ENCODE results near the gene CTTNBP2. TPM values are rescaled to one million over a fixed set of nuclear protein-coding genes. Genes with fewer than 3 reads are reported as not detected.
A peak's percentile ranks its signal among the peaks of the same experiment; 100 is the strongest.

The CTTNBP2 gene
- total RNA-seq, 1 experiment from 2014 or later: 0.38 TPM

DNA sequence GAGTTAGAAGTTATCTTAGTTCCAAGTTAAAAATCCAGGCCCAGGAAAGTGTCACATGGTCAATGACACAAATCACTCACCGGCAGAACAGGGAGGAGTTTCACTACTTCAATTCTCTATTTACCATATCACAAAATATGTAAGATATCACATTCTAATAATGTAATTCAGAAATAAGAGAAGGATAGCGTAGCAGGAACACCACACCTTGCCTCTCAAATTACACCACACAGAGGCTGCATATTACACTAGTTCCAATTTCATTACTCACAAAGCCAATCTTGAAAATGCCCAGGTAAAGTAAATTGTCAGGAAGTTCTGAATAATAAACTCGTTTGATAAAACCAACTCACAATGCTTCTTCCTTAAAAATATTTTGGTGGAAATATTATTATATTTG, 169.2 kb downstream of the CTTNBP2 start:
- Histone ChIP-seq H3K36me3 (no peaks in the 10 kb centered on the region), H3K27me3 (no peaks in the 10 kb centered on the region), H3K4me3 (no peak overlapping the region), H3K9me3 (replicated peaks) (no peaks in the 10 kb centered on the region), H3K4me1 (peaks cover 5% of the 10 kb centered on the region; the same call in 1 of the 2 replicates), H3K27ac (no peak overlapping the region)
- DNase-seq: no peak

DNA sequence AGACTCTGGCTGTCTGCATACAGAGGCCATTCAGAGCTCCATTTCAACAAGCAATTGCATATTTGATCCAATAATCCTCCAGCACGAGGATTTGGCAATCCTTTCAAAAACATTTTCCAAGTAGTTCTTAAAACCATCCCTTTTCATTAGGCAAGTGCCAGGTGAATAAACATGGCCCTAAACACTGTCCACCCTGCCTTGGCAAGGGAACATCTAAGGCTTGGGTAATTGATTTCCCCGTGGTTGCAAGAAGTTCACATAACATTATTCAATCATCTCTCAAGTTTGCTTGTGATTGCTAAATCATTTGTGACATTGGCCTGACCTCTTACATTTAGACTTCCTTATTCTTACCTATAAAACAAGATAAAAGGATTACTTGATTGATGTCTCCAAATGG, 175.2 kb downstream of the CTTNBP2 start:
- no peak for DNase-seq
- no peak overlapping the region for H3K4me3 ChIP-seq
- H3K27ac ChIP-seq: no peak overlapping the region
- H3K9me3 ChIP-seq (replicated peaks): no peaks in the 10 kb centered on the region
- H3K27me3 ChIP-seq: no peaks in the 10 kb centered on the region
- H3K36me3 ChIP-seq: no peaks in the 10 kb centered on the region
- no peaks in the 10 kb centered on the region for H3K4me1 ChIP-seq

DNA sequence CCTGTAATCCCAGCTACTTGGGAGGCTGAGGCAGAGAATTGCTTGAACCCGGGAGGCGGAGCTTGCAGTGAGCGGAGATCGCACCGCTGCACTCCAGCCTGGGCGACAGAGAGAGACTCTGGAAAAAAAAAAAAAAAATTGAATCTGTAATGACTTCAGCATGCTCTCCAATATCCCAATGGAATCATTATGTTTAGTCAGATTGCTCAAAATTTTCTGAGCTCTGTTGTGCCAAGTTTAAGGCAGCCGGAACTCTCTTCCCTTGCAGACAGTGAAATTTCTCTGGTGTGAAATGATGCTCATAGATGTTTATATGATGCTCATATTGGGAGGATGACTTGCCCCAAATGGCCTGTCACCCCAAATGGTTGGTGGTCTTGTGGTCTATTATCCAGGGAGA, 180.9 kb downstream of the CTTNBP2 start:
- no peak for DNase-seq
- H3K36me3 ChIP-seq: no peaks in the 10 kb centered on the region
- no peak overlapping the region for H3K4me3 ChIP-seq
- no peaks in the 10 kb centered on the region for H3K9me3 ChIP-seq (replicated peaks)
- no peak overlapping the region for H3K27ac ChIP-seq
- H3K4me1 ChIP-seq: no peaks in the 10 kb centered on the region
- no peaks in the 10 kb centered on the region for H3K27me3 ChIP-seq

DNA sequence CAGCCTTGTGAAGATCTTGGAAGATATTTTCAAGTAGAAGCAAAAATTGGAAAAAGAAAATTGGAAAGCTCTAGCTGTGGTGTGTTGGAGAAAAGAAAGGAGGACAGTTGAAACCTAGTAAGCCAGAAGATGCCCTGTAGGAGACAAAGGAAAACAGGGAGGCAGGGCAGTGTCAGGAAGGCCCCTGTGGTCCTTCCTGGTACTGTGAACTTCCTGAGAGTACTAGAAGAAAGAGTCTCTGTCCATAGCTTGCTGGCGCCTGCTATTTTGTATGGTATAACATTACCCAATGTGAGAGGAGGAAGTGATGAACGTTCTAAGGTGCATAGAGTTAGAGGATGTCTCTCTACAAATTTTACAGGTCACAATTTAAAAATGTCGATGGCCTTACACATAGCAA, 183.1 kb downstream of the CTTNBP2 start:
- no peaks in the 10 kb centered on the region for H3K27me3 ChIP-seq
- H3K36me3 ChIP-seq: no peaks in the 10 kb centered on the region
- no peak overlapping the region for H3K27ac ChIP-seq
- H3K4me1 ChIP-seq: no peaks in the 10 kb centered on the region
- no peak overlapping the region for H3K4me3 ChIP-seq
- no peaks in the 10 kb centered on the region for H3K9me3 ChIP-seq (replicated peaks)
- no peak for DNase-seq

DNA sequence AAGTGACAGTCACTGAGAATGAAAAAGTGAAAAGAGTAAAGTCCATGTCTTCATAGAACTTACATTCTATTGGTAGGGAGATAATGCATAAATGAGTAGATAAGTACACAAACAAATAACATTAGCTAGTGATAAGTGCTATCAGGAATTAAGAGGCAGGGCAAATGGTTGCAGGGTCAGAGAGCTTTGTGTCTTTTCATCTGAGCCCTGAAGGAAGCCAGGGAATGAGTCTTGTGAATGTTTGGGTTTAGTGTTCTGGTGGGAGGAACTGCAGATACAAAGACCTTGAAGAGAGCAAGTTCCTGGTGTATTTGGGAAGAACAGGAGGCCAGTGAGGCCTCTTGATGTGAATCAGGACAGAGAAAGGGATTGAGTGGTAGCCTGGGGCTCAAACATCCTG, 183.8 kb downstream of the CTTNBP2 start:
- H3K36me3 ChIP-seq: no peaks in the 10 kb centered on the region
- no peaks in the 10 kb centered on the region for H3K4me1 ChIP-seq
- H3K27ac ChIP-seq: no peak overlapping the region
- no peak for DNase-seq
- H3K9me3 ChIP-seq (replicated peaks): no peaks in the 10 kb centered on the region
- H3K27me3 ChIP-seq: 0 out of 2 replicates have a peak, but pooled peaks cover 2% of the 10 kb centered on the region
- no peak overlapping the region for H3K4me3 ChIP-seq

DNA sequence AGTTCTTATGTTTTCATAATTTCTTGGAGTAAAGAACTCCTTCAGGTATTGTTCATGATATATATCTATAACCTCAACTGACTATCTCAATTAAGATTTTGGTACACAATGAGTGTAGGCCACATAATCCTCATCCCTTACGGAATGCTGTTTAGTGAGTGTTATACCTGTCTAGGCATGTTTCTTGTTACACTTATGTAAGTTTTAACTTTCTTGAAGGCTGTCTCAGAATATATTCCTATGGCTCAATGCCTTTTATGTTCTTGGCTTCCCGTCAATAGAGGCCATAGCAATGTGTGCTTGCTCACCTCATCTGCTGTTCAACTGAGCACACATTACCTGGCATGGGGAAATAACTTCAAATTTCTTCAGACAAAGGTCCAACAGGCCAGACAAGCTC, 185.1 kb downstream of the CTTNBP2 start:
- Histone ChIP-seq H3K27me3 (0 out of 2 replicates have a peak, but pooled peaks cover 2% of the 10 kb centered on the region), H3K9me3 (replicated peaks) (no peaks in the 10 kb centered on the region), H3K4me3 (no peak overlapping the region), H3K36me3 (no peaks in the 10 kb centered on the region), H3K27ac (no peak overlapping the region), H3K4me1 (no peaks in the 10 kb centered on the region)
- no peak for DNase-seq

DNA sequence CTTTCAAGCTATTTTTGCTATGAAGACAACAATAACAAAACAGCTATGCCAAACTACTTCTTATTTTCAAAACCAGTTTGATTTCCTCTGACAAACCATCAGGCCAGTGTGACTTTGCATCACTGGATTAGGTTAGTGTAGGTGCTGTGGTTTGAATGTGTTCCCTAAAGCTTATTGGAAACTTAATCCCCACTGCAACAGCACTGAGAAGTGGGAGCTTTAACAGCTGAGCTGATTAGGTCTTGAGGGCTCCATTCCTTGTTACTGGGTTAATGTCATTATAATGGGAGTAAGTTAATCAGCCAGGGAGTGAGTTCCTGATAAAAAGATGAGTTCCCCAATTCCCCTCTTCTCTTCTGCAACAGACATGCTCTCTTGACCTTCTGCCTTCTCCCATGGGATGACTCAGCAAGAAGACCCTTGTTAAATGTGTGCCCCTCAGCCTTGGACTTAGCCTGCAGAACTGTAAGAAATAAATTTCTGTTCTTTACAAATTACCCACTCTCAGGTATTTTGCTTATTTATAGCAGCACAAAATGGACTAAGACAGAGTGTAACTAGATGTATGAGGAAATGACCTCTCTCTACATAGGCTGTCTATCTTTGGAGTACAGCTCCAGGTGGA, 186.8 kb downstream of the CTTNBP2 start:
- Histone ChIP-seq H3K4me3 (no peak overlapping the region), H3K27ac (no peak overlapping the region), H3K9me3 (replicated peaks) (no peaks in the 10 kb centered on the region), H3K4me1 (no peaks in the 10 kb centered on the region), H3K27me3 (peaks cover 7% of the 10 kb centered on the region), H3K36me3 (no peaks in the 10 kb centered on the region)
- no peak for DNase-seq

DNA sequence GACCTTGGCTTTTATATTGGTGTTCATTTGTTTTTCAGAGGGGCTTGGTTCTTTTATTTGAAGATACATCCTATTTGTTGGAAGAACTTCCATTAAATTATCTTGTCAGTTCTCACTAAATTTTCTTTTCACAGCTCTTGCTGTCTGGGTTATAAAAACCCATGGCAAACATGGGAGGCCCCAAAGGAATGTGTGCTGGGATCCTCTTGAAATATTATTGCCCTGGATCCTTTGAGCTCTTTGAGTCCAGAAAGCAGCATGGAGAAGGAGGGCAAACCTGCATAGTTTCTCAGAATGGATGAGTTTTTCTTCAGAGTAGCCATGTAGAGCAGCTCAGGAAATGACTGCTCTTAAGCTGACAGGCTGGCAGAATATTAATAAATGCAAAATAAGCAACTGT, 187.4 kb downstream of the CTTNBP2 start:
- no peak overlapping the region for H3K4me3 ChIP-seq
- no peaks in the 10 kb centered on the region for H3K9me3 ChIP-seq (replicated peaks)
- no peak overlapping the region for H3K27ac ChIP-seq
- no peak for DNase-seq
- peaks cover 7% of the 10 kb centered on the region for H3K27me3 ChIP-seq
- no peaks in the 10 kb centered on the region for H3K36me3 ChIP-seq
- no peaks in the 10 kb centered on the region for H3K4me1 ChIP-seq

DNA sequence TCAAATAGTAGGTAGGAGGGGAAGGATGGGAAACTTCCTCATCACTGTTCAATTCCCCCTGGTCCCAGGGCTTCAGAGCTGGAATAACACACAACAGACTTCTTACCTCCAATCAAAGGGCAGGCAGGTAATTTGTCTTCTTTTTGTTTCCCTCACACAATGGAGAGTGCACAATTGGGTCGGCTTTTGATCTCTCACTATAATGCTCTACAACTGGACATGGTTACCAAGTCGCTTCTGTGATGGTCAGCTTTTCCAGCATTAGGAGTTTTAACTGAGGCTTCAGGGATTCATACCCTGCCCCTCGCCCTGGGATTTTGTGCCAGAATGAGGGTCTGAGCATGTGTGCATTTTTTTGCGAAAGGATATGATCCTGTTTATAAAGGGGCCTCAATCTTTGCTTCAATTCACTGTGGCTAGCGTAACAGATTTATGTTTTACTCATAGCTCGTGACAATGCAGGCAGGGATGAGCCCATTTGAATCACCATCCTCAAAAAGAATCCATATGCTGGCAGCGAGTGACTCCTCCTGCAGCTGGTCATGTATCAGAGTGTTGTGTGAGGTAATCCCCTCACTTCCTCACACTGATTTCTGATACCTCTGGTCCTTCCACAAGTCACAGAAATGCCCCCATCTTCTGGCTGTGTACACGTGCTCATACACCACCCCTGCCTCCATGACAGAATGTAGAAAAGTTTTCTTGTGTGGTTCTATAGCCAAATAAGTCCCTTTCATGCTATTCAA, 189.6 kb downstream of the CTTNBP2 start:
- DNase-seq: no peak
- H3K27me3 ChIP-seq: peaks cover 7% of the 10 kb centered on the region
- H3K4me1 ChIP-seq: no peaks in the 10 kb centered on the region
- H3K4me3 ChIP-seq: no peak overlapping the region
- no peaks in the 10 kb centered on the region for H3K36me3 ChIP-seq
- H3K27ac ChIP-seq: no peak overlapping the region
- H3K9me3 ChIP-seq (replicated peaks): no peaks in the 10 kb centered on the region

DNA sequence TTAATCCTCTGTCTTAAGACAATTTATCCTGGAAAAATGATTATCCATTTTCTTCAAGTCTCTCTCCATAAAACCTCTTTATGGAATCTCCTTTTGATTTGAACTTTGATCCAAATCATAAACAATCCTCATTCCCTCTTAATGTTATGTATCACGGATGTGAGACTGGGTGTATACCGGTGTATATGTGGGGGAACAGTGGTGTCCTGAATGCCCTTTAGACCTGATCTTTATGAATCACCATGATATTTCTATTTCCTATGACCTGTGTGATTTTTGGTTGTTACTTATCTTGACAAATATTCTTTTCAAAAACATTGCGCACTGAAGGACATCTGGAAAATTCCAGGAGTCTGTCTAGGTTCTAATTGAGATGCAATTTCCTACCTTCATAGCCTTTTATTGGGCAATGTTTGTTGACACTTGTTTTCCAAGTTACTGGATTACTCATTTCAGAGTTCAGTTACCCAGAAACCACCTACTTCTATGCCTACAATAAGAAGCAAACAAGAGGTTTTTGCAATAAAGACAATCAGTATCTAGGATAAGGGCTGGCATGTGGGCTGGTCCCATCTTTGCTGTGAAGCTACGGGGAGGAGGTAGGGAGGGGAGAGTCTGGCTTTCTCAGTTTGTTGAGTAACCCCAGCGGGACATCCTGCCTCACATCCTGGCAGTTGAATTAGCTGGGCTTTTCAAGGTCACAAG, 190.4 kb downstream of the CTTNBP2 start:
- H3K4me1 ChIP-seq: no peaks in the 10 kb centered on the region
- no peak overlapping the region for H3K4me3 ChIP-seq
- H3K36me3 ChIP-seq: no peaks in the 10 kb centered on the region
- DNase-seq: no peak
- H3K27ac ChIP-seq: no peak overlapping the region
- H3K9me3 ChIP-seq (replicated peaks): no peaks in the 10 kb centered on the region
- peaks cover 7% of the 10 kb centered on the region for H3K27me3 ChIP-seq

DNA sequence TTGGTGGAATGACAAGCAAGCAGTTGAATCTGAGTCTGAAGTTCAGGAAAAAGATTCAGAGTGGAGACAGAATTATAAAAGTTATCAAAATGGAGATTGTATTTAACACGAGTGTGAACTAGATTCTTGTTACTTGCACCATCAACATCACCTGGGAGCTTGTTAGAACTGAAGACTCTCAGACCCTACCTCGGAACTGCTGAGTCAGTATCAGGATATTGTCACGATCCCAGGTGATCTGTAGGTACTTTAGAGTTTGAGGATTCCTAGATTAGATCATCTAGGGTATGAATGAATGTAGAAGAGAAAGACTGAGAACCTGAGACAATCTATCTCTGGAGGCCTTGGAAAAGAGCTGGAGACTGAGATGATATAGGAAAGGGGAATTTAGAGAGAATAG, 194.1 kb downstream of the CTTNBP2 start:
- H3K4me1 ChIP-seq: no peaks in the 10 kb centered on the region
- no peak overlapping the region for H3K27ac ChIP-seq
- peaks cover 4% of the 10 kb centered on the region for H3K27me3 ChIP-seq
- H3K36me3 ChIP-seq: no peaks in the 10 kb centered on the region
- H3K4me3 ChIP-seq: no peak overlapping the region
- no peak for DNase-seq
- no peaks in the 10 kb centered on the region for H3K9me3 ChIP-seq (replicated peaks)

DNA sequence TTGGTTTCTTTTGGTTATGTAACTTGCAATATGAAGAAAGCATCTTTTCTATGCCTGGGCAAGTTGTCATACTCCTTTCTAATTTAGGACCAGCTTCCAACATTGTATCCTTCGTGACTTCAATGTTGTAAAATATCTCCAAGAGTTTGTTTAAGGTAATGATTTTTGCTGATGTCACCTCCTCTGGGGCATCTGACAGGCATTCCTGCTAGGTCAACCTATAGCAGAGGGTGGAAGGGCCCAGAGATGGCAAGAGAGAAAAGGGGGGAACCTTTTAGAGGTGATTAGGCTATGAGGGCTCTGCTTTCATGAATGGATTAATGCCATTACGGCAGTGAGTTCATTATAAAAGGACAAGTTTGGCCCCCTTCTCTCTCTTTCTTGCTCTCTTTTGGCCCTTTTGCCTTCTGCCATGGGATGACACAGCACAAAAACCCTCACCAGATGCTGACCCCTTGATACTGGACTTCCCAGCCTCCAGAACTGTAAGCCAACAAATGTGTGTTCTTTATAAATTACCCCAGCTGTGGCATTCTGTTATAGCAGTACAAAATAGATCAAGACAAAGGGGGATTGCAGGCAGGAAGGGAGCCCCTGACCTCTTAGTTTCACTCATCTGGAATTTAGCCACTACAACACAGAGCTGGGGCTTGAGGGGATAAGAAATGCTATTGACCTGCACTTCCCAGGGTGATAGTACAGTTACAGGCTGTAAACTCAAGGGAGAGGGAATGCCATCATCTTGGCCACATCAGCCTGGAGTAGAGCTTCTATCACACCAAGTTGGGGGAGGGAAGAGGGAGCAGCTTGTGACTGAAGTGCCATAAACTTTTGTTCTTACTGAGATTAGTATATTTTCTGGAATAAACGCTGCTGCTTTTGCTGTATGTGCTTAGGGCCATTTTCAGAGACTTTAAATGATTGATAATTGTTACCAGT, 197.5 kb downstream of the CTTNBP2 start:
- Histone ChIP-seq H3K27me3 (peaks cover 3% of the 10 kb centered on the region; the same call in 1 of the 2 replicates), H3K36me3 (no peaks in the 10 kb centered on the region), H3K4me1 (no peaks in the 10 kb centered on the region), H3K27ac (no peak overlapping the region), H3K4me3 (no peak overlapping the region), H3K9me3 (replicated peaks) (no peaks in the 10 kb centered on the region)
- no peak for DNase-seq

DNA sequence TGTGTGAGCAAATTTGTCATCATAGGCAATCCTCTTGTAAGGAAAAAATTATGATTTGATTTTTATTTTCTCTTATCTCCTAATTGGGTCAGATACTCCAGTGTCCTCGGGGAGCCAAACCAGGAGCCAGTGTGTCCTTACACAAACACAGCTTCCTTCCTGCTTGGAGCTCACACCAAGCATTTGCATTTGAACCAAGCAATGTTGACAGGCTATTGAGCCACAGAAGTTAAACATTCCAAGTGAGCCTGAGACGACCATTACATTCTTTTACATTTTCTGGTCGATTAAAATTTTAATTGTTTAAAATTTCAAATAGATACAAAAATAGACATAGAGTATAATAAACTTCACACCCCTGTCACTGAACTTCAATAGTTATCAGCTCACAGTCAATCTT, 198.6 kb downstream of the CTTNBP2 start:
- H3K9me3 ChIP-seq (replicated peaks): no peaks in the 10 kb centered on the region
- H3K4me3 ChIP-seq: no peak overlapping the region
- no peak for DNase-seq
- no peaks in the 10 kb centered on the region for H3K36me3 ChIP-seq
- H3K27me3 ChIP-seq: peaks cover 3% of the 10 kb centered on the region; the same call in 1 of the 2 replicates
- H3K27ac ChIP-seq: no peak overlapping the region
- H3K4me1 ChIP-seq: no peaks in the 10 kb centered on the region

DNA sequence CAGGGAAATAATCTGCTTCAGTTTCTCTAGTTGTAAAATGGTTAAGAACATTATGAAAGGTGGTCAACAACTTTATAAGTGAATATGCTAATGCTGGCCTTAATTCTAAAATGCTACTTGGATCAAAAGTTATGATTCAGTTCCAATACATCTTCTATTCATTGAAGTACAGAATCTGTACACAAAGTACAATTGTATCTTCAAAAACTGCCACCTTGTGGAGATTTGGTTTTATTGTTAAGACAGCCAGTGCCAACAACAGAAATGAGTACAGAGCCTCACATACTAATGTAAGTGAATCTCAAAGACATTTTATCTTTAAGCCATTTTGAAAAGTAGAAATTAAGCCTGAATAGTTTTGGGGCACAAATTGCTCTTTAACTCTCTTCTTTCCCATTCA, 199.4 kb downstream of the CTTNBP2 start:
- peaks cover 6% of the 10 kb centered on the region; the same call in 1 of the 2 replicates for H3K27me3 ChIP-seq
- H3K27ac ChIP-seq: no peak overlapping the region
- peak in 1 of 2 experiments; percentile 42 for DNase-seq

More for the DNA sequence above, 199.4 kb downstream of the CTTNBP2 start:
- H3K4me1 ChIP-seq: no peaks in the 10 kb centered on the region
- H3K9me3 ChIP-seq (replicated peaks): no peaks in the 10 kb centered on the region
- H3K4me3 ChIP-seq: no peak overlapping the region
- no peaks in the 10 kb centered on the region for H3K36me3 ChIP-seq

Data from SJCRH30 (cell line).